HepG2 (cell line): ENCODE results near the gene RRP8. TPM values are rescaled to one million over a fixed set of nuclear protein-coding genes. Genes with fewer than 3 reads are reported as not detected.

Experiments
- HOXA5 ChIP-seq: sonication (generic); formaldehyde crosslinking; IDR thresholded peaks from 2 replicates; pipeline ENCODE4 v1.4.0; 2020; ENCODE audit warnings: missing genetic modification reagents
- IRX3 ChIP-seq: sonication (generic); formaldehyde crosslinking; IDR thresholded peaks from 2 replicates; pipeline ENCODE4 v1.8.1; 2023; ENCODE audit warnings: mild to moderate bottlenecking, low read depth, missing genetic modification reagents, borderline replicate concordance
- KAT8 ChIP-seq: IDR thresholded peaks from 2 replicates; pipeline ENCODE4 v1.6.1; 2016; ENCODE audit warnings: missing genetic modification reagents, missing compliant biosample characterization
- MBNL3 ChIP-seq: fragments of 250-450 bp; sonication (Bioruptor Pico); conservative IDR thresholded peaks from 2 replicates; pipeline ENCODE4 v1.8.0; 2022; ENCODE audit warnings: mild to moderate bottlenecking, inconsistent platforms
- MEIS1 ChIP-seq: sonication (generic); formaldehyde crosslinking; IDR thresholded peaks from 2 replicates; pipeline ENCODE4 v1.9.0; 2021; ENCODE audit warnings: mild to moderate bottlenecking, missing genetic modification reagents, moderate library complexity, borderline replicate concordance
- RORA ChIP-seq: sonication (generic); formaldehyde crosslinking; IDR thresholded peaks from 2 replicates; pipeline ENCODE4 v1.5.0; 2020; ENCODE audit warnings: mild to moderate bottlenecking, missing genetic modification reagents, moderate library complexity
- ZKSCAN8 ChIP-seq: IDR thresholded peaks from 2 replicates; pipeline ENCODE4 v1.6.1; 2016; ENCODE audit warnings: borderline replicate concordance, missing genetic modification reagents, missing compliant biosample characterization
- ZNF121 ChIP-seq: sonication (generic); formaldehyde crosslinking; IDR thresholded peaks from 2 replicates; pipeline ENCODE4 v1.5.0; 2020; ENCODE audit warnings: mild to moderate bottlenecking, missing genetic modification reagents
- polyA plus RNA-seq, 8 experiments: library from polyadenylated mRNA; depleted of rRNA in 3 of 8; stranded (reverse) in 7 of 8; unstranded in 1 of 8; fragments of >200 nt; fragmentation: Illumina TruSeq in 4 of 8; extraction: Trizol in 4 of 8; gene quantifications; 2 replicates each; pipeline versions ENCODE4 v1.2.1 to v1.2.3, GENCODE V29; 2011 to 2016; ENCODE audit warnings: low read depth in 4 of 8, missing spikeins in 1 of 8, mixed read lengths in 1 of 8; ENCODE audit not compliant: insufficient read depth in 1 of 8
- total RNA-seq, 5 experiments: library from RNA; depleted of rRNA; stranded (reverse); fragments of >200 nt; fragmentation: Illumina TruSeq; extraction: Trizol; gene quantifications; 2 replicates each; pipeline ENCODE4 v1.2.3, GENCODE V29; 2016; ENCODE audit warnings: low read depth in 1 of 5
- TF ChIP-seq, protein P1 (sequence below), 2 experiments: fragments of 450-650 bp in 1 of 2; sonication (generic) in 1 of 2; formaldehyde crosslinking in 1 of 2; IDR thresholded peaks; 2 replicates each; pipeline versions ENCODE4 v1.6.1 to v1.8.0; 2016 to 2022; ENCODE audit warnings: antibody characterized with exemption in 1 of 2, mild to moderate bottlenecking in 1 of 2, missing genetic modification reagents in 1 of 2
- TF ChIP-seq, protein P2 (sequence below): IDR thresholded peaks from 2 replicates; pipeline ENCODE4 v1.6.1; 2016; ENCODE audit warnings: low read depth
- TF ChIP-seq, protein P3 (sequence below): IDR thresholded peaks from 2 replicates; pipeline ENCODE4 v1.6.1; 2018; ENCODE audit warnings: missing genetic modification reagents
- TF ChIP-seq, protein P4 (sequence below): sonication (generic); formaldehyde crosslinking; IDR thresholded peaks from 2 replicates; pipeline ENCODE4 v1.9.0; 2022; ENCODE audit warnings: missing genetic modification reagents, mild to moderate bottlenecking, borderline replicate concordance
- TF ChIP-seq, protein P5 (sequence below): IDR thresholded peaks from 2 replicates; pipeline ENCODE4 v1.6.1; 2016; ENCODE audit warnings: missing genetic modification reagents, missing compliant biosample characterization

RRP8 gene
- total and polyA plus RNA-seq, 2 of the 13 experiments (the other 11 are each of a cell fraction or from before 2014, with no cell fraction given) = 7.2 to 21.6 TPM

DNA sequence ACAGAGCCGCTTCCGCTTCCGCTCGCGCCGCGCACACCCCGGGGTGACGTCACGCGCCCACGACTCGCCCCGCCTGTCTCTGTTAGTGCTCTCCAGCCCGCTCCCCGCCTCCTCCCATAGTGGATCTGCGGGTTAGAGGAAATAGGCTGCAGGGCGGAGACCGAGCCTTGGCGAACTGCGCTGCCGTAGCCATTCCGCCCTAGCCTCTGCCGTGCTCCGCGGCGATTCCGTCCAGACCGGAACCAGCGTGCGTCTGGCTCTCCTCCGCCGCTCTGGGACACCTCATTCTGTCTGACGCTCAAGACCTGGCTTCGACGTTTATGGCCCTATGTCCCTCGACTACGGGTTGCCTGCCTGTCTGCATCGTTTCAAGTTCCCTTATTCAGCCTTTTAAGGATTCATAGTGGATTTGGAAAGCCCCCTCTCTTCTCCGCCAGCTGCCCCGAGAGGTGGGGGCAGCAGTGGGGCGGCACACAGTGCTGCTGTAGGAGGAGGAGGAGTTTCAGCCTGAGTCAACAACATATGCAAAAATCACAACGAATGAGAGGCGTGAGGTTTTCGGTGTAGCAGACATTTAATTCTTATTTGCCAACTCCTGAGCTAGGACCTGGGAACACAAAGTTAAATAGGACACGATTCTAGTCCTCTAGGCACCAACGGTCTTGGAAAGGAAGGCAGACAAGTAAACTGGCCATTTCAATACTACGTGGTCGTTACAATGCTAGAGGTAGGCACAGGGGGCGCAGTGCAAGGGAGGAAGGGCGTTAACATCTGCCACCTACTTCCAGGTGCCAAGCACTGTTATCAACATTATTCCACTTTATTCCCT lies 9.0 kb upstream of the RRP8 start, which contains the start of gene TAF10 (continued):
- TF ChIP-seq, protein P1, sequence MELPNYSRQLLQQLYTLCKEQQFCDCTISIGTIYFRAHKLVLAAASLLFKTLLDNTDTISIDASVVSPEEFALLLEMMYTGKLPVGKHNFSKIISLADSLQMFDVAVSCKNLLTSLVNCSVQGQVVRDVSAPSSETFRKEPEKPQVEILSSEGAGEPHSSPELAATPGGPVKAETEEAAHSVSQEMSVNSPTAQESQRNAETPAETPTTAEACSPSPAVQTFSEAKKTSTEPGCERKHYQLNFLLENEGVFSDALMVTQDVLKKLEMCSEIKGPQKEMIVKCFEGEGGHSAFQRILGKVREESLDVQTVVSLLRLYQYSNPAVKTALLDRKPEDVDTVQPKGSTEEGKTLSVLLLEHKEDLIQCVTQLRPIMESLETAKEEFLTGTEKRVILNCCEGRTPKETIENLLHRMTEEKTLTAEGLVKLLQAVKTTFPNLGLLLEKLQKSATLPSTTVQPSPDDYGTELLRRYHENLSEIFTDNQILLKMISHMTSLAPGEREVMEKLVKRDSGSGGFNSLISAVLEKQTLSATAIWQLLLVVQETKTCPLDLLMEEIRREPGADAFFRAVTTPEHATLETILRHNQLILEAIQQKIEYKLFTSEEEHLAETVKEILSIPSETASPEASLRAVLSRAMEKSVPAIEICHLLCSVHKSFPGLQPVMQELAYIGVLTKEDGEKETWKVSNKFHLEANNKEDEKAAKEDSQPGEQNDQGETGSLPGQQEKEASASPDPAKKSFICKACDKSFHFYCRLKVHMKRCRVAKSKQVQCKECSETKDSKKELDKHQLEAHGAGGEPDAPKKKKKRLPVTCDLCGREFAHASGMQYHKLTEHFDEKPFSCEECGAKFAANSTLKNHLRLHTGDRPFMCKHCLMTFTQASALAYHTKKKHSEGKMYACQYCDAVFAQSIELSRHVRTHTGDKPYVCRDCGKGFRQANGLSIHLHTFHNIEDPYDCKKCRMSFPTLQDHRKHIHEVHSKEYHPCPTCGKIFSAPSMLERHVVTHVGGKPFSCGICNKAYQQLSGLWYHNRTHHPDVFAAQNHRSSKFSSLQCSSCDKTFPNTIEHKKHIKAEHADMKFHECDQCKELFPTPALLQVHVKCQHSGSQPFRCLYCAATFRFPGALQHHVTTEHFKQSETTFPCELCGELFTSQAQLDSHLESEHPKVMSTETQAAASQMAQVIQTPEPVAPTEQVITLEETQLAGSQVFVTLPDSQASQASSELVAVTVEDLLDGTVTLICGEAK (IDR thresholded peaks at IDR 0.05) = no peak; the same call in 1 of the 2 replicates
- TF ChIP-seq, protein P1 (CRISPR knock-in tag; IDR thresholded peaks at IDR 0.05) = peak; percentile 68; the same call in 1 of the 2 replicates
- TF ChIP-seq RORA (CRISPR knock-in tag) (no peak), ZNF121 (CRISPR knock-in tag) (no peak), MEIS1 (CRISPR knock-in tag) (peak; percentile 73; the same call in 1 of the 2 replicates), HOXA5 (CRISPR knock-in tag) (0 out of 2 replicates have a peak, but pooled peaks have one; percentile 44), MBNL3 (CRISPR knock-in tag) (no peak), IRX3 (CRISPR knock-in tag) (peak; percentile 53; the same call in 1 of the 2 replicates), KAT8 (CRISPR knock-in tag) (peak; percentile 77; the same call in 1 of the 2 replicates), ZKSCAN8 (no peak)
- TF ChIP-seq, protein P2, sequence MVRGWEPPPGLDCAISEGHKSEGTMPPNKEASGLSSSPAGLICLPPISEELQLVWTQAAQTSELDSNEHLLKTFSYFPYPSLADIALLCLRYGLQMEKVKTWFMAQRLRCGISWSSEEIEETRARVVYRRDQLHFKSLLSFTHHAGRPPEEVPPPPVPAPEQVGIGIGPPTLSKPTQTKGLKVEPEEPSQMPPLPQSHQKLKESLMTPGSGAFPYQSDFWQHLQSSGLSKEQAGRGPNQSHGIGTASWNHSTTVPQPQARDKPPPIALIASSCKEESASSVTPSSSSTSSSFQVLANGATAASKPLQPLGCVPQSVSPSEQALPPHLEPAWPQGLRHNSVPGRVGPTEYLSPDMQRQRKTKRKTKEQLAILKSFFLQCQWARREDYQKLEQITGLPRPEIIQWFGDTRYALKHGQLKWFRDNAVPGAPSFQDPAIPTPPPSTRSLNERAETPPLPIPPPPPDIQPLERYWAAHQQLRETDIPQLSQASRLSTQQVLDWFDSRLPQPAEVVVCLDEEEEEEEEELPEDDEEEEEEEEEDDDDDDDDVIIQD = no peak
- TF ChIP-seq, protein P3, sequence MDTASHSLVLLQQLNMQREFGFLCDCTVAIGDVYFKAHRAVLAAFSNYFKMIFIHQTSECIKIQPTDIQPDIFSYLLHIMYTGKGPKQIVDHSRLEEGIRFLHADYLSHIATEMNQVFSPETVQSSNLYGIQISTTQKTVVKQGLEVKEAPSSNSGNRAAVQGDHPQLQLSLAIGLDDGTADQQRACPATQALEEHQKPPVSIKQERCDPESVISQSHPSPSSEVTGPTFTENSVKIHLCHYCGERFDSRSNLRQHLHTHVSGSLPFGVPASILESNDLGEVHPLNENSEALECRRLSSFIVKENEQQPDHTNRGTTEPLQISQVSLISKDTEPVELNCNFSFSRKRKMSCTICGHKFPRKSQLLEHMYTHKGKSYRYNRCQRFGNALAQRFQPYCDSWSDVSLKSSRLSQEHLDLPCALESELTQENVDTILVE = no peak
- TF ChIP-seq, protein P4, sequence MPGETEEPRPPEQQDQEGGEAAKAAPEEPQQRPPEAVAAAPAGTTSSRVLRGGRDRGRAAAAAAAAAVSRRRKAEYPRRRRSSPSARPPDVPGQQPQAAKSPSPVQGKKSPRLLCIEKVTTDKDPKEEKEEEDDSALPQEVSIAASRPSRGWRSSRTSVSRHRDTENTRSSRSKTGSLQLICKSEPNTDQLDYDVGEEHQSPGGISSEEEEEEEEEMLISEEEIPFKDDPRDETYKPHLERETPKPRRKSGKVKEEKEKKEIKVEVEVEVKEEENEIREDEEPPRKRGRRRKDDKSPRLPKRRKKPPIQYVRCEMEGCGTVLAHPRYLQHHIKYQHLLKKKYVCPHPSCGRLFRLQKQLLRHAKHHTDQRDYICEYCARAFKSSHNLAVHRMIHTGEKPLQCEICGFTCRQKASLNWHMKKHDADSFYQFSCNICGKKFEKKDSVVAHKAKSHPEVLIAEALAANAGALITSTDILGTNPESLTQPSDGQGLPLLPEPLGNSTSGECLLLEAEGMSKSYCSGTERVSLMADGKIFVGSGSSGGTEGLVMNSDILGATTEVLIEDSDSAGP (CRISPR knock-in tag) = peak; percentile 93
- TF ChIP-seq, protein P5, sequence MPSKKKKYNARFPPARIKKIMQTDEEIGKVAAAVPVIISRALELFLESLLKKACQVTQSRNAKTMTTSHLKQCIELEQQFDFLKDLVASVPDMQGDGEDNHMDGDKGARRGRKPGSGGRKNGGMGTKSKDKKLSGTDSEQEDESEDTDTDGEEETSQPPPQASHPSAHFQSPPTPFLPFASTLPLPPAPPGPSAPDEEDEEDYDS = peak; percentile 89
